HG03039 (cell line): ENCODE data around the gene ALDOC.
"Not testable (repeated sequence)": the region's sequence is repeated elsewhere in the genome, so short reads cannot be mapped to it uniquely, and the experiment has no call there.

ENCODE experiments used
- ATAC-seq: cut with Tn5 transposase; IDR thresholded peaks from one replicate; pipeline ENCODE4 v1.9.1; 2021; ENCODE audit warnings: mild to moderate bottlenecking, moderate library complexity; ENCODE audit not compliant: unreplicated experiment

The ALDOC gene

GRCh38 chr17:28576758-28577465 lies at the start of gene ALDOC:
TSS of gene ALDOC (minus strand) at chr17:28576895. CDS start at chr17:28575532, 1,363 bp downstream.
- ATAC-seq: peak; percentile 81

GRCh38 chr17:28624148-28624547 lies 47.5 kb upstream of the ALDOC start:
- ATAC-seq: no peak

GRCh38 chr17:28623696-28624095 lies 47.0 kb upstream of the ALDOC start:
- no peak for ATAC-seq

- no peak for ATAC-seq
These were observed 45.5 kb upstream of the ALDOC start for GRCh38 chr17:28622186-28622585.

GRCh38 chr17:28620010-28620409 lies 43.3 kb upstream of the ALDOC start:
- ATAC-seq: no peak

GRCh38 chr17:28618464-28618863 lies 41.8 kb upstream of the ALDOC start:
- no peak for ATAC-seq

- no peak for ATAC-seq
These were observed 39.6 kb upstream of the ALDOC start for GRCh38 chr17:28616281-28616680.

- ATAC-seq: no peak
These were observed 38.7 kb upstream of the ALDOC start for GRCh38 chr17:28615260-28615940.

- ATAC-seq: no peak
These were observed 37.3 kb upstream of the ALDOC start, which contains the start of gene RSKR for GRCh38 chr17:28613931-28614381. TSS of gene RSKR (minus strand) at chr17:28614185. CDS start at chr17:28614161, 24 bp downstream.

- ATAC-seq: no peak
These were observed 36.5 kb upstream of the ALDOC start for GRCh38 chr17:28612936-28613872.

- no peak for ATAC-seq
These were observed 35.8 kb upstream of the ALDOC start for GRCh38 chr17:28612531-28612930.

GRCh38 chr17:28610376-28610775 lies 33.7 kb upstream of the ALDOC start:
- no peak for ATAC-seq

GRCh38 chr17:28604031-28604430 lies 27.3 kb upstream of the ALDOC start:
- ATAC-seq: not testable (repeated sequence)

GRCh38 chr17:28599311-28600184 lies 22.9 kb upstream of the ALDOC start:
- peak; percentile 27 for ATAC-seq

- ATAC-seq: peak; percentile 73
These were observed 22.2 kb upstream of the ALDOC start, which contains the start of gene SPAG5 for GRCh38 chr17:28598799-28599310. TSS of gene SPAG5 (minus strand) at chr17:28599025. CDS start at chr17:28598946, 79 bp downstream.

GRCh38 chr17:28598389-28598788 lies 21.7 kb upstream of the ALDOC start:
- ATAC-seq: no peak

- ATAC-seq: no peak
These were observed 21.1 kb upstream of the ALDOC start for GRCh38 chr17:28597606-28598383.

- no peak for ATAC-seq
These were observed 15.6 kb upstream of the ALDOC start for GRCh38 chr17:28592260-28592659.

- no peak for ATAC-seq
These were observed 9.2 kb upstream of the ALDOC start for GRCh38 chr17:28585851-28586250.
